HepG2 (cell line): ENCODE results near the gene CKAP2. TPM values are rescaled to one million over a fixed set of nuclear protein-coding genes. Genes with fewer than 3 reads are reported as not detected.

Experiments
- AHR ChIP-seq: IDR thresholded peaks from 2 replicates; pipeline ENCODE4 v1.6.1; 2018; ENCODE audit warnings: missing genetic modification reagents, missing compliant biosample characterization
- DMAP1 ChIP-seq: IDR thresholded peaks from 2 replicates; pipeline ENCODE4 v1.6.1; 2016
- E2F5 ChIP-seq: sonication (generic); formaldehyde crosslinking; conservative IDR thresholded peaks from 2 replicates; pipeline ENCODE4 v1.4.0; 2020; ENCODE audit warnings: missing genetic modification reagents
- HIVEP1 ChIP-seq: sonication (generic); formaldehyde crosslinking; IDR thresholded peaks from 2 replicates; pipeline ENCODE4 v1.4.0; 2020; ENCODE audit warnings: mild to moderate bottlenecking, missing genetic modification reagents
- NFE2L2 ChIP-seq: fragments of 150-350 bp; IDR thresholded peaks from 2 replicates; pipeline ENCODE4 v1.6.1; 2014; ENCODE audit warnings: low read length
- NFKBIZ ChIP-seq: IDR thresholded peaks from 2 replicates; pipeline ENCODE4 v1.6.1; 2018; ENCODE audit warnings: missing genetic modification reagents, missing compliant biosample characterization
- NR3C1 ChIP-seq: sonication (generic); formaldehyde crosslinking; IDR thresholded peaks from 2 replicates; pipeline ENCODE4 v1.4.0; 2020; ENCODE audit warnings: missing genetic modification reagents
- REPIN1 ChIP-seq: sonication (generic); formaldehyde crosslinking; IDR thresholded peaks from 2 replicates; pipeline ENCODE4 v1.8.0; 2022; ENCODE audit warnings: missing genetic modification reagents, low read depth, mild to moderate bottlenecking, borderline replicate concordance
- SMARCE1 ChIP-seq: fragments of 450-650 bp; IDR thresholded peaks from 2 replicates; pipeline ENCODE4 v1.6.1; 2017; ENCODE audit warnings: borderline replicate concordance
- SYNCRIP ChIP-seq: fragments of 200-400 bp; formaldehyde crosslinking; IDR thresholded peaks from 2 replicates; pipeline ENCODE4 v1.6.1; 2018; ENCODE audit warnings: mild to moderate bottlenecking, low read depth, low read length; ENCODE audit not compliant: insufficient read depth
- TBX2 ChIP-seq: sonication (generic); formaldehyde crosslinking; IDR thresholded peaks from 2 replicates; pipeline ENCODE4 v1.5.0; 2020; ENCODE audit warnings: missing genetic modification reagents, mild to moderate bottlenecking, borderline replicate concordance
- THRA ChIP-seq: sonication (generic); formaldehyde crosslinking; IDR thresholded peaks from 2 replicates; pipeline ENCODE4 v1.4.0; 2020; ENCODE audit warnings: missing genetic modification reagents, borderline replicate concordance
- ZNF33A ChIP-seq: sonication (generic); formaldehyde crosslinking; IDR thresholded peaks from 2 replicates; pipeline ENCODE4 v1.5.1; 2020; ENCODE audit warnings: missing genetic modification reagents, mild to moderate bottlenecking, moderate library complexity, borderline replicate concordance
- ZNF468 ChIP-seq: sonication (generic); formaldehyde crosslinking; IDR thresholded peaks from 2 replicates; pipeline ENCODE4 v1.8.0; 2022; ENCODE audit warnings: mild to moderate bottlenecking, moderate library complexity, missing genetic modification reagents
- ZNF549 ChIP-seq: sonication (generic); formaldehyde crosslinking; IDR thresholded peaks from 2 replicates; pipeline ENCODE4 v1.5.0; 2020; ENCODE audit warnings: missing genetic modification reagents
- ZNF576 ChIP-seq: sonication (generic); formaldehyde crosslinking; IDR thresholded peaks from 2 replicates; pipeline ENCODE4 v1.4.0; 2020; ENCODE audit warnings: mild to moderate bottlenecking, missing genetic modification reagents
- polyA plus RNA-seq, 8 experiments: library from polyadenylated mRNA; depleted of rRNA in 3 of 8; stranded (reverse) in 7 of 8; unstranded in 1 of 8; fragments of >200 nt; fragmentation: Illumina TruSeq in 4 of 8; extraction: Trizol in 4 of 8; gene quantifications; 2 replicates each; pipeline versions ENCODE4 v1.2.1 to v1.2.3, GENCODE V29; 2011 to 2016; ENCODE audit warnings: low read depth in 4 of 8, missing spikeins in 1 of 8, mixed read lengths in 1 of 8; ENCODE audit not compliant: insufficient read depth in 1 of 8
- total RNA-seq, 5 experiments: library from RNA; depleted of rRNA; stranded (reverse); fragments of >200 nt; fragmentation: Illumina TruSeq; extraction: Trizol; gene quantifications; 2 replicates each; pipeline ENCODE4 v1.2.3, GENCODE V29; 2016; ENCODE audit warnings: low read depth in 1 of 5
- TF ChIP-seq, protein P1 (sequence below): sonication (generic); formaldehyde crosslinking; IDR thresholded peaks from 2 replicates; pipeline ENCODE4 v1.8.0; 2022; ENCODE audit warnings: low read depth, missing genetic modification reagents
- TF ChIP-seq, protein P2 (sequence below): sonication (generic); formaldehyde crosslinking; IDR thresholded peaks from 2 replicates; pipeline ENCODE4 v1.4.0; 2020; ENCODE audit warnings: mild to moderate bottlenecking, missing genetic modification reagents, borderline replicate concordance
- TF ChIP-seq, protein P3 (sequence below): sonication (generic); formaldehyde crosslinking; IDR thresholded peaks from 2 replicates; pipeline ENCODE4 v1.5.0; 2020; ENCODE audit warnings: missing genetic modification reagents

Gene CKAP2
- total and polyA plus RNA-seq, 2 of the 13 experiments (the other 11 are each of a cell fraction or from before 2014, with no cell fraction given): 6.7 to 40.3 TPM

DNA sequence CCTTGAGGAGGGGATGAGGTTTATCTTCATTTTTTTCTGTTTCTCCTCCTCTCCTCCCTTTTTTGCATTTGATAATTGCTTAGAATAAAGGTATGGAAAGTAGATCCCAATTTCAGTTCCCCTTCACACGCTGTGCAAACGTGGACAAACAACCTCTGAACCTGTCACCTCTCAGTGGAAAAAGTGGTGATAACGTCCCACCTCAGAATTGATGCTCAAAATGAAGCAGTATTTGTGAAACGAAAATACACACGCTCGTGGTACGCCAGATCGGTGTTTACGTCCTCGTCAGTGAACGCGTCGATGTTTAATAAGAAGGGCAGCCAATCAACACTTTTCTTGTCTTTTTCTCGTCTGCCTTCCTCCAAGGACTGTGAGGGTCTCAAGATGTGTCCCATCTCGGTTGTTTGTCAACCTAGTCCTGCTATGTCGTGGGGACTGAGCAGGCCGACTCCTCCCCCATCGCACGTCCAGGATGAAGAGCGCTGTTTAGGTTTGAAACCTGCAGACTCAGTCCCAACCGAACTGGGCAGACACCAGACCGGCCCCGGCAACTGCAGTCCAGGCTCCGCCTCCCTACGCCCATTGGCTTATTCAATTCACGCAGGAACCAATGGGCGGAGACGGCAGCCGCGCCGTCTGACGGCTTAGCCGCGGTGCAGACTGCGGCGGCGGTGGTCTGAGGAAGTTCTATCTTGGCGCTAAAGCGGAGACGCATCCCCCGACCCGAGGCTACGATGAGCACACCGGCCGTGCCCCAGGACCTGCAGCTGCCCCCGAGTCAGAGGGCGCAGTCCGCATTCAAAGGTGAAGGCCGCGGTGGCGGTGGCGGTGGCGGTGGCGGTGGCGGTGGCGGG, at the start of gene CKAP2 (continued):
- TF ChIP-seq ZNF549 (CRISPR knock-in tag) (no peak), NFKBIZ (no peak; the same call in 1 of the 2 replicates), HIVEP1 (CRISPR knock-in tag) (peak; percentile 76), SYNCRIP (no peak), REPIN1 (peak; percentile 32; the same call in 1 of the 2 replicates), NFE2L2 (no peak), TBX2 (CRISPR knock-in tag) (peak; percentile 53), ZNF33A (no peak), THRA (CRISPR knock-in tag) (0 out of 2 replicates have a peak, but pooled peaks have one; percentile 4), SMARCE1 (no peak), AHR (CRISPR knock-in tag) (no peak), ZNF468 (CRISPR knock-in tag) (no peak), ZNF576 (CRISPR knock-in tag) (peak; percentile 84; the same call in 1 of the 2 replicates), NR3C1 (CRISPR knock-in tag) (no peak), DMAP1 (CRISPR knock-in tag) (no peak), E2F5 (CRISPR knock-in tag) (peak; percentile 86)
- TF ChIP-seq, protein P1, sequence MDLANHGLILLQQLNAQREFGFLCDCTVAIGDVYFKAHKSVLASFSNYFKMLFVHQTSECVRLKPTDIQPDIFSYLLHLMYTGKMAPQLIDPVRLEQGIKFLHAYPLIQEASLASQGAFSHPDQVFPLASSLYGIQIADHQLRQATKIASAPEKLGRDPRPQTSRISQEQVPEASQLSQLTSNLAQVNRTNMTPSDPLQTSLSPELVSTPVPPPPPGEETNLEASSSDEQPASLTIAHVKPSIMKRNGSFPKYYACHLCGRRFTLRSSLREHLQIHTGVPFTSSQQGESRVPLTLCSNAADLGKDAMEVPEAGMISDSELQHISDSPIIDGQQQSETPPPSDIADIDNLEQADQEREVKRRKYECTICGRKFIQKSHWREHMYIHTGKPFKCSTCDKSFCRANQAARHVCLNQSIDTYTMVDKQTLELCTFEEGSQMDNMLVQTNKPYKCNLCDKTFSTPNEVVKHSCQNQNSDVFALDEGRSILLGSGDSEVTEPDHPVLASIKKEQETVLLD: peak; percentile 20; the same call in 1 of the 2 replicates
- TF ChIP-seq, protein P2, sequence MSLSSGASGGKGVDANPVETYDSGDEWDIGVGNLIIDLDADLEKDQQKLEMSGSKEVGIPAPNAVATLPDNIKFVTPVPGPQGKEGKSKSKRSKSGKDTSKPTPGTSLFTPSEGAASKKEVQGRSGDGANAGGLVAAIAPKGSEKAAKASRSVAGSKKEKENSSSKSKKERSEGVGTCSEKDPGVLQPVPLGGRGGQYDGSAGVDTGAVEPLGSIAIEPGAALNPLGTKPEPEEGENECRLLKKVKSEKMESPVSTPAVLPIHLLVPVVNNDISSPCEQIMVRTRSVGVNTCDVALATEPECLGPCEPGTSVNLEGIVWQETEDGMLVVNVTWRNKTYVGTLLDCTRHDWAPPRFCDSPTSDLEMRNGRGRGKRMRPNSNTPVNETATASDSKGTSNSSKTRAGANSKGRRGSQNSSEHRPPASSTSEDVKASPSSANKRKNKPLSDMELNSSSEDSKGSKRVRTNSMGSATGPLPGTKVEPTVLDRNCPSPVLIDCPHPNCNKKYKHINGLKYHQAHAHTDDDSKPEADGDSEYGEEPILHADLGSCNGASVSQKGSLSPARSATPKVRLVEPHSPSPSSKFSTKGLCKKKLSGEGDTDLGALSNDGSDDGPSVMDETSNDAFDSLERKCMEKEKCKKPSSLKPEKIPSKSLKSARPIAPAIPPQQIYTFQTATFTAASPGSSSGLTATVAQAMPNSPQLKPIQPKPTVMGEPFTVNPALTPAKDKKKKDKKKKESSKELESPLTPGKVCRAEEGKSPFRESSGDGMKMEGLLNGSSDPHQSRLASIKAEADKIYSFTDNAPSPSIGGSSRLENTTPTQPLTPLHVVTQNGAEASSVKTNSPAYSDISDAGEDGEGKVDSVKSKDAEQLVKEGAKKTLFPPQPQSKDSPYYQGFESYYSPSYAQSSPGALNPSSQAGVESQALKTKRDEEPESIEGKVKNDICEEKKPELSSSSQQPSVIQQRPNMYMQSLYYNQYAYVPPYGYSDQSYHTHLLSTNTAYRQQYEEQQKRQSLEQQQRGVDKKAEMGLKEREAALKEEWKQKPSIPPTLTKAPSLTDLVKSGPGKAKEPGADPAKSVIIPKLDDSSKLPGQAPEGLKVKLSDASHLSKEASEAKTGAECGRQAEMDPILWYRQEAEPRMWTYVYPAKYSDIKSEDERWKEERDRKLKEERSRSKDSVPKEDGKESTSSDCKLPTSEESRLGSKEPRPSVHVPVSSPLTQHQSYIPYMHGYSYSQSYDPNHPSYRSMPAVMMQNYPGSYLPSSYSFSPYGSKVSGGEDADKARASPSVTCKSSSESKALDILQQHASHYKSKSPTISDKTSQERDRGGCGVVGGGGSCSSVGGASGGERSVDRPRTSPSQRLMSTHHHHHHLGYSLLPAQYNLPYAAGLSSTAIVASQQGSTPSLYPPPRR (CRISPR knock-in tag): peak; percentile 44; the same call in 1 of the 2 replicates
- TF ChIP-seq, protein P3, sequence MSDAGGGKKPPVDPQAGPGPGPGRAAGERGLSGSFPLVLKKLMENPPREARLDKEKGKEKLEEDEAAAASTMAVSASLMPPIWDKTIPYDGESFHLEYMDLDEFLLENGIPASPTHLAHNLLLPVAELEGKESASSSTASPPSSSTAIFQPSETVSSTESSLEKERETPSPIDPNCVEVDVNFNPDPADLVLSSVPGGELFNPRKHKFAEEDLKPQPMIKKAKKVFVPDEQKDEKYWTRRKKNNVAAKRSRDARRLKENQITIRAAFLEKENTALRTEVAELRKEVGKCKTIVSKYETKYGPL (CRISPR knock-in tag): no peak
